Measurements from ENCODE around the gene AFF3.

DNA sequence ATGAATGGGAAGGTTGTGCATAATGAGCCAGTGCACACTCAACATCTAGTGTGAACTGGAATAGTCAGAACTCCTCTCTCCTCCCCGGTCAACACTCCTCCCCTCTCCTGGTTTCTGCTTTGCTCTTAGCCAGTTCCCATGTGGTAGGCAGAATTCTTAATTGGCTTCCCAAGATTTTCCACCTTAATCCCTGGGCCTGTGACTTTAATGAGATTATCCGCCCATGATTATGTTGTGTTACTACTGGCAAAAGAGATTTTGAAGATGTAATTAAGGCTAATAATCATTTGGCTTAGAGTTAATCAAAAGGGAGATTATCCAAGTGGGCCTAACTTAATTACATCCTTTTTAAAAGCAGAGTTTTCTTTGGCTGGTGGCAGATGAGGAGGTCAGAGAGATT is 618.3 kb downstream of the AFF3 start:
- TF ChIP-seq, protein P1, sequence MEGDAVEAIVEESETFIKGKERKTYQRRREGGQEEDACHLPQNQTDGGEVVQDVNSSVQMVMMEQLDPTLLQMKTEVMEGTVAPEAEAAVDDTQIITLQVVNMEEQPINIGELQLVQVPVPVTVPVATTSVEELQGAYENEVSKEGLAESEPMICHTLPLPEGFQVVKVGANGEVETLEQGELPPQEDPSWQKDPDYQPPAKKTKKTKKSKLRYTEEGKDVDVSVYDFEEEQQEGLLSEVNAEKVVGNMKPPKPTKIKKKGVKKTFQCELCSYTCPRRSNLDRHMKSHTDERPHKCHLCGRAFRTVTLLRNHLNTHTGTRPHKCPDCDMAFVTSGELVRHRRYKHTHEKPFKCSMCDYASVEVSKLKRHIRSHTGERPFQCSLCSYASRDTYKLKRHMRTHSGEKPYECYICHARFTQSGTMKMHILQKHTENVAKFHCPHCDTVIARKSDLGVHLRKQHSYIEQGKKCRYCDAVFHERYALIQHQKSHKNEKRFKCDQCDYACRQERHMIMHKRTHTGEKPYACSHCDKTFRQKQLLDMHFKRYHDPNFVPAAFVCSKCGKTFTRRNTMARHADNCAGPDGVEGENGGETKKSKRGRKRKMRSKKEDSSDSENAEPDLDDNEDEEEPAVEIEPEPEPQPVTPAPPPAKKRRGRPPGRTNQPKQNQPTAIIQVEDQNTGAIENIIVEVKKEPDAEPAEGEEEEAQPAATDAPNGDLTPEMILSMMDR (IDR thresholded peaks at IDR 0.05; ENCODE audit: poor library complexity): no peak
- TF ChIP-seq EZH2 (IDR thresholded peaks at IDR 0.05; ENCODE audit: borderline replicate concordance) (no peak), EZH2phosphoT487 (IDR thresholded peaks at IDR 0.05; ENCODE audit: low read depth, severe bottlenecking, unreplicated experiment) (no peak)

Data from hepatocyte (in vitro differentiated cells).